Activated CD4-positive, alpha-beta T cell treated with anti-CD3 and anti-CD28 coated beads for 48 hours (primary cell): ENCODE results near the gene SDK1.
"Not testable (repeated sequence)": the region's sequence is repeated elsewhere in the genome, so short reads cannot be mapped to it uniquely, and the experiment has no call there.

Experiments
- DNase-seq: peaks from one replicate; pipeline ENCODE4 v3.0.0-alpha.2; 2020

Gene SDK1

DNA sequence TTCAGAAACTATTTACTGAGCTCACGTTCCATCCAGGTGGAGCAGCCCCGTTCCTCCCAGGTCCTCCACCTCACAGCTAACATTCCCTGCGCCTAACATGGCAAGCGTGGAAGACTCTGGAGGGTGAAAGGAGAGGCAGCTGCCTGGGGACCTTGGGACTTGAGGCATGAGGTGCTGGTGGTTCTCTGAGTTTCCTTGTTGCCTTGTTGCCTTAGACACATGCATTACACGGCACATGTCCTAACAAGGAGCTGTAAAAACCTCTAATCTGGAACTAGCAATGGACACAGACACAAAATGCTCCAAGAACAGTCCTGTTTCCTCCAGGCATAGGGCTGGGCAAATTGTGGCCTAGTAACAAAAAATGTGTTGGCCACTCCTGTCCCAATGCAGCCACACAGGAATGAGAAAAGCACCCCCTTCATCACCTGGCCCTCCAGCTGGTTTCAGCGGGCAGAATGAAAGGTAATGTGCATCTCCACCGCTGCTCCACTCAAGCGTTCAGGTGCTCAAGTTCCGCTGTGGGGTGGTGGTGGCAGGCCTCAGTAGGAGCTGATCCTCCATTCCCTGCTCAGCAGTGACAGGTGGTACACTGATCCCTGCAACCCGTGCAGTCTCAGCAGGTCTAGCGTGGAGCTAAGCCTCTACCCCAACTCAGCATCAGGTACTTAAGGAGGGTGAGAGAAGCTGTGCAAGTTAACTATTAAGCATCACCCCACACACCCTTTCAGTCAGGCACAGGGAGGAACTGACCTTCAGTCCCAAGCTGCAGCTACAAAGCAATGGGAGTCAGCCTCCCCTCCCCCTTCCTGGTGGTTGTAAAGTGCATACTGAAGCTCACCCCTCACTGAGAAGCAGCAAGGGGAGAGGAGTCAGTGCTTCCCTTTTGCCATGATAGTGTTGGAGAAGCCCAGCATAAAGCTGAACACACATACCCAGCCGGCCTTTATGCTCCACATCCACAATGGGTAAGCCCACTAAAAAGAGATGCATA lies 382.8 kb downstream of the SDK1 start:
- DNase-seq: no peak

DNA sequence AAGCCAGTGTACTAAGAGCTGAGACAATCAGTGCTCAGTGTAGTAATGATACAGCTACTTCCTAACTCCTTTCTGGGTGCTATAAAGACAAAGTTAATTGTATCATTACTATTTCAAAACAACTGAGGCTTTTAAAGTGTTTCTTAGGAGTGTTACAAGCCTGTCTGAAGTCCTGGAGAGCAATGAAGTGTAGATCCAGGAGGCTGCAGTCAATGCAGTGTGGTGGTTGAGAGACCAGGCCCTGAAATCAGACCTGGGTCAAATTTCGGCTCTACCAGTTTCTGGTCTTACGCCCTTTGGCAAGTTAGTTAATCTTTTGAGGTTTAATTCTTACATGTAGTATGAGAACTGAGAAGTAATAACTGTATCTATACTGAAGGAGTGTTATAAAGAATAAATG lies 387.0 kb downstream of the SDK1 start:
- DNase-seq: no peak

DNA sequence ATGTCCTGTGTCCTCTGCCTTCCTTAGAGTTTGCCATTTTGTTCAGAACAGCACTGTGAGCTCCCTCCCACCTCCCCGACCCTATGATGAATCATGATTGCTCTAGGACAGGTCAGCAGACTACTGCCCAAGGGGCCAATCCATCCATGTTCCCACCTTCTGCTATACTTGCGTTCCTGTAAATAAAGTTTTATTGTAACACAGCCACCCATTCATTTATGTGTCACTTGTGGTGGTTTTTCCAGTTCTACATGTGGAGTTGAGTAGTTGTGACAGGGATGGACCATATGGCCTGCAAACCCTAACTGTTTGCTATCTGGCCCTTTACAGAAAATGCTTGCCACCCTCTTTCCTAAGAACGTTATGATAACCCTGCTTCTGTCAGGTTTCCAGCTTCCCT lies 387.8 kb downstream of the SDK1 start:
- no peak for DNase-seq

DNA sequence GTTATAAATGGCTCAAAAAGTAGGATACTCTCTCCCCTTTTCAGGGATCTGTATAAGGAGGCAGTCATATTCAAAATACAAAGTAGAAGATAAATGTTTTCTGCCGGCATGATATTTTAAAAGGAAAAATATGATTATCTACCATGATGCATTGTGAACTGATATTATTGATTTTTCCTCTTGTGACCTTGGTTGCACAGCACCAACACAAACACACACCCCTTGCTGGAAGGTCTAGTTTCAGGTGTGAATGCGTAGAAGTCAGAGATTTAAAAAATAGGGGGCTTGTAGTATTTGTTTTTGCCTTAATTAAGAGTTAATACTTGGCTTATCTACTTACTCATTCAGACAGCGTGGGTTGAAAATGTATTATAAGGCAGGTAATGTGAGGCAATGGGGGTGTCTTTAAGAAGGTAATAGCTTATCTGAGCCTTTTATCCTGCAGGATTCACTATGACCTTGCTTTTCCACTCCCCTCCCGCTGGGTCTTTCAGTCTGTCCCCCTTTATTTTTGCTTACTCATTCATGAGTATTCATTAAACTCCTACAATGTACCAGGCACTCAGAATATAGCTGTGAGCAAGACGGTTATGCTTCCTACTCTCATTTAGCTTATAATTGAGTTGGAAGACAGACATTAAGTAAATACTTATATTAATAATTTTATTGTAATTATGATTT lies 390.6 kb downstream of the SDK1 start:
- DNase-seq: no peak

DNA sequence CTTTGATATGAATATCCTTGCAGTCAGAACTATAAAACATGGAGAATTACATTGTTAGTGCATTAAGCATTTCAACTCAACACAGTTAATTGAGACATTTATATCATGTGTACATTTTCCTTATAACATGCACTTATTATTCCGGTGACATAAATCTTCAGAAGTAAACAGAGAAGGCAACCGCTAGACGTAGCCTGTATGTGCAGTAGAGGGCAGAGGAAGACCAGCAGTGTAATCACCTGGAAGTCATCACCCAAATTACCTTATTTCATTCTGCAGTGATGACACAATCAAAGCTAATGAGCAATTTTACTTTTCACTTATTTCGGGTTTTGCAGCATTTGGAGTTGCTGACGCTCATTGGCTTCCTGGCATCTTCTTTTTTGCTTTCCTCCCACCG lies 394.6 kb downstream of the SDK1 start:
- DNase-seq: no peak

DNA sequence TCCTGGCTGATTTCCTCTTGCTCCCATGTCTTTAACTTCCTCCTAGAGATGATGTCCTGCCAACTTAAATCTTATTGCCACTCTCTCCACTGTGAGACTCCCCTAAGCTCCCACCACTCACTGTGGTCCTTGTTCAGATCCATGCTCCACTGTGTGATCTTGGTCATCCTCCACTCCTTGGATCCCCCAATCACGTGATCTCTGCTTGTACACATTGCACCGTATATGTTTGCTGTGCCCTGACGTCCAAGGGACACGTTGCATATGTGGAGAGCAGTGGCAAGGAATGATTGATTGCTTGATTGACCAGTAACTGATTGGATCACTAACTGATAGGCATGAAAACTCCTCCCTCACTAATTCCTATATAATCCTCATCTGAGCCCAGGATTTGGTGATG lies 395.1 kb downstream of the SDK1 start:
- DNase-seq: no peak

GRCh38 chr7:3697472-3697871 lies 396.4 kb downstream of the SDK1 start:
- no peak for DNase-seq

DNA sequence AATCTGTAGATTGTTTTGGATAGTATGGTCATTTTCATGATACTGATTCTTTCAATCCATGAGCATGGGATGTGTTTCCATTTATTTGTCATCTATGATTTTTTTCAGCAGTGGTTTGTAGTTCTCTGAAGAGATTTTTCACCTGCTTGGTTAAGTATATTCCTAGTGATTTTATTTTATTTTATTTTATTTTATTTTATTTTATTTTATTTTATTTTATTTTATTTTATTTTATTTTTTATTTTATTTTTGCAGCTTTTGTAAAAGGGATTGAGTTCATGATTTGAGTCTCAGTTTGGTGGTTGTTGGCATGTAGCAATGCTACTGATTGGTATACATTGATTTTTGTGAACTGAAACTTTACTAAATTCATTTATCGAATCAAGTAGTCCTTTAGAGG lies 404.2 kb downstream of the SDK1 start:
- no peak for DNase-seq

DNA sequence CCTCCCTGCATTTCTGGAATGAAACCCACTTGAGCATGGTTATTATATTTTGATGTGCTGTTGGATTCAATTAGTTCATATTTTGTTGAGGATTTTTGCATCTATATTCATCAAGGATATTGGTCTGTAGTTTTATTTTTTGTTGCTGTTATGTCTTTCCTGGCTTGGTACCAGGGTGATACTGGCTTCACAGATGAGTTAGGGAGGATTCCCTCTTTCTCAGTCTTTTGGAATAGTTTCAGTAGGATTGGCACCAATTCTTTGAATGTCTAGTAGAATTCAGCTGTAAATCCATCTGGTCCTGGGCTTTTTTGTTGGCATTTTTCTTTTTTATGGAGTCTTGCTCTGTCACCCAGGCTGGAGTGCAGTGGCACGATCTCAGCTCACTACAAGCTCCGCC lies 405.0 kb downstream of the SDK1 start:
- DNase-seq: not testable (repeated sequence)

DNA sequence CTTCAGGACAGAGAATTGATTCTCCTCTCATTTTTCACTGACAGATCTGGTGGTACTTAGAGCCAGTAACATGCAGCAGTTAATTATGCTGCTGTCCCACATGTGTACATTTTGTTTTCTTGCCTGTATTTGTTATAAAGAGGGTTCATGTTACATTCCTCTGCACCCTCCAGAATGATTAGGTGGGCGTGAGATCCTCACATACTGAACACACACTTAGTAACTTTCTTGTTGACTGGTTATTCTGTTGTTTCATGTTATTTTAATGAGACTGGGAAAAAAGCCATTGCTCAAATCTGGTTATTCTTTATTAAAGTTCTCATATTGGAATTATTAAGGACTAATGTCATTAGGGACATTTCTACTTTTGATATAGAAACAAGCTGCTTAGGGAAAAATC lies 409.1 kb downstream of the SDK1 start:
- no peak for DNase-seq

- no peak for DNase-seq
Observed at GRCh38 chr7:3710531-3710930, 409.5 kb downstream of the SDK1 start.

DNA sequence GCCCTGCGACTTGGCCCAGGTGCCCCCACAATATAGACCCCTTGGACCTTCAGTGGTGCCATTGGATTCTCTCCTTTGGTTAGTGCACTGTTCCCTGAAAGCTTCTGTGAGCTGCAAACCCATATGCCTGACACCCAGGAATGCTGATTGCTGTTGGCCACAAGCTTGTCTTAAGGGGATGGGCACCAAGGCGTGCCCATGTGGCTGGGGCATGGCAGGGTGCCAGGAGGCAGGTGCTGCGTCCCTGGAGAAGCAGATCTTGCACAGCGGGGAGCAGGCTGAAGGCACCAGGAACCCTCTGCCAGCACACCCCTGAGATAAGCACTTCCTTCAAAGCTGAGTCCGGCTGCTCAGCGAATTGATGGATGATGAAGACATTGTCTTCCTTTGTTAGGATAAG lies 411.8 kb downstream of the SDK1 start:
- DNase-seq: no peak

GRCh38 chr7:3721422-3721821 lies 420.4 kb downstream of the SDK1 start:
- no peak for DNase-seq

- DNase-seq: peak; percentile 31
Observed at GRCh38 chr7:3722396-3722922, 421.4 kb downstream of the SDK1 start.

DNA sequence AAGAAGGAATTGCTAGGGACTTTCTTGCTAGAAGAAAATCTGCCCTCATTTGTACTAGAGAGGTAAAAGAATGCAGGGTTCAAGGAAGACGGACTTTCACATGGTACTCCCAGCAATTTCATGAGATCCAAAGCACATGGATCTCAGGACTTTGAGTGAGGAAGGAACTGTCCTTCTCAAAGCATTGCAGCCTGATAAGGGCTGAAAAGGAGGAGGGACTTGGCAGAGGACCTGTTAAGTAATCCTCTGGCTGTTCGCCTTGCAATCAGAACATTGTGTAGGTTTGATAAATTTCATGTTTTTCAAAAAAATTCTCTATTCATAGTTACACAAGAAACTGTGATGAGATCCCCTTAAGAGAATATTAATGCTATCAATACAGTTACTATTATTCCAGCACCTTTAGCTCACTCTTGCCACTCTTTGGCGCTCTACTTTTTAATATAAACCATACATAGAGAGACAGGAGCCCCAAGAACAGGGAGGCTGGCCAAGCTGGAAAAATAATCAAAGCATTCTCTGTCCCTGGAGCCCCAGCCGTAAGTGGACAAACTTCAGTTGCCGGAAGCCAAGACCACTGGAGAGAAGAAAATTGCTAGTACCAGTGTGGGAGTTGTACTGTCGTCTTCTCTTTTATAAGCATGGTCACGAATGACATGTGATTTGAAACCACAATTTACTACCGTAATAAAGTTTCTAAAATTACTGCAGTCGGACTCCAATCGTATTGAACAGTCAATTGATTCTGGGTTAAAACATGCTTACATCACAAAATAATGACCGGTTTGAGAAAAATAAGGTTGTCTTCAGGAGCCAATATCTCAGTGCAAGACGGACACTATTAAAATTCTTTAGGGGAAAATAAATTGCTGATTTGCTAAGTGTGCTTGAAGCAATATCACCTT lies 424.4 kb downstream of the SDK1 start:
- no peak for DNase-seq

DNA sequence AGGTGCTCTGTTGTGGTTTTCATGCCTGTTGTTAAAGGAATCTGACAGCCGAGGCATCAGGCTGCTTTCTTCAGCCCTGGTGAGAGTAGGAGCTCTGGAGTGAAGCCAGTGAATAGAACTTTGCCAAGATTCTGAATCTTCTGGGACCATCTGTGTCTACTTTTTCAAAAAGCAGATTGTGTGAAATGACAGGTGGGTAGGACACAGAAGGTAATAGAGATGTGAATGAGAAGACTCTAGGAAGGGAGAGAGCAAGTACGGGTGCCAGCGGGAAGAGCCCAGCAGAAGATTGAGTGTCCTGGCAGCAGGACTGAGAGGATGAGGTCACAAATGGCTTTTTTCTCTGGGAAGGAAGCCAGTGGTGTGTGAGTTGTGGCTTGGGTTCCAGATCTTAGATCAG lies 429.2 kb downstream of the SDK1 start:
- no peak for DNase-seq

- DNase-seq: no peak
Observed at GRCh38 chr7:3732395-3733005, 431.4 kb downstream of the SDK1 start.

DNA sequence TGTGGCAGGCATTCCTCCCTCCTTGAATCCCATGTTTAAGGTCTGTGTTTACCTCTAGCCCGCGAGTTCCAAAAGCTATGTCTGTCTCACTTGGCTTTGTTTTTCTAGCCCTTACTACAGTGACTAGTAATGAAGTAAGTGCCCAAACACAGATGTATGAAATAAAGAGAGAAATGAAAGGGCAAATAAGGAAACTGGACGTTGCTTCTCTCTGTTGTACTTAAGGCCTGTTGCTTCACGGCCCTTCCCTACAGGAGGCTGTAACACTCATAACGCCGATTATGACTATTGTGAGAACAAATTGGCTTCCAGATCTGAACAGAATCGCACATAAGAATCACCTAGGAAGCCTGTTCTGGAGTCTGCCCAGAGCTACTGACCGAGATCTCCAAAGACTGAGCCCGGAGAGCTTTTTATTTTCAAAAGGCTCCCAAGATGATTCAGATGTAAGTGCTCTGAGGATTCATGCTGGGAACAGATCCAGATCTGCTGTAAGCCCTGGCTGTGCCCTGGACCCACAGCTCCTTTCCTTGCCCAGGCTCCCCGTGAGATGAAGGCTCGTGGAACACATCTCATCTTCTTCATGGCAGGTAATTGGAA lies 432.6 kb downstream of the SDK1 start:
- no peak for DNase-seq

- no peak for DNase-seq
Observed at GRCh38 chr7:3738964-3739363, 437.9 kb downstream of the SDK1 start.

GRCh38 chr7:3739983-3740382 lies 438.9 kb downstream of the SDK1 start:
- no peak for DNase-seq

DNA sequence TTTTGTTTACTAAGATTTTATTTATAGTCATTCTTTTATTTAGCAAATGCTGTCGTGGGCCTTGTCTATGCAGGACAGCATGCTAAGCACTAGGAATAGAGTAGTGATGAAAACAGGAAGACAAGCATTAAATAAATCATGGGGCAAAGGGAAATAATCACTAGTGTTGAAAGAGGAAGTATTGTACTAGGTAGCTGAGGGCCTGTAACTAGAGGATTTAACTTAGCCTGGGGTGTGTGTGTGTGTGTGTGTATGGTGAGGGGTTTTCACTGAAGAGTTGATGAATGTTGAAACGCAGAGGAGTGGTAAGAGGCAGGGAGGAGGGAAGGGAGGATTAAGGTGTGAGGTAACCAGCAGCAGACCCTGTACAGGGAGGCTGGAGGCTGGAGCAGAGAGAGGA lies 446.4 kb downstream of the SDK1 start:
- no peak for DNase-seq

GRCh38 chr7:3748389-3748788 lies 447.3 kb downstream of the SDK1 start:
- DNase-seq: no peak
